DOHH2 (cell line): ENCODE data around the gene OLFML3.

Source experiments
- H3F3A ChIP-seq: fragments of 200-600 bp; sonication (generic), shearing (Covaris generic); 2 replicates; pipeline ENCODE4 v1.6.0; 2016; ENCODE audit warnings: antibody characterized with exemption, mild to moderate bottlenecking; ENCODE audit not compliant: control insufficient read depth, insufficient read depth
- H3K27ac ChIP-seq: fragments of 200-600 bp; sonication (generic); 2 replicates; pipeline ENCODE4 v1.5.1; 2014; ENCODE audit warnings: low read depth, mild to moderate bottlenecking, low read length, moderate library complexity
- H3K27me3 ChIP-seq: fragments of 200-600 bp; sonication (generic); 2 replicates; pipeline ENCODE4 v1.6.1; 2014; ENCODE audit warnings: mild to moderate bottlenecking, low read length, mixed read lengths; ENCODE audit not compliant: control insufficient read depth
- H3K36me3 ChIP-seq: fragments of 200-600 bp; sonication (generic); 2 replicates; pipeline ENCODE4 v1.6.1; 2014; ENCODE audit warnings: mild to moderate bottlenecking, low read length, moderate library complexity, mixed read lengths; ENCODE audit not compliant: control insufficient read depth
- H3K4me1 ChIP-seq: fragments of 200-600 bp; sonication (generic); 2 replicates; pipeline ENCODE4 v1.6.1; 2014; ENCODE audit warnings: mild to moderate bottlenecking, low read length, mixed read lengths; ENCODE audit not compliant: control insufficient read depth
- H3K4me2 ChIP-seq: fragments of 200-600 bp; sonication (generic); 2 replicates; pipeline ENCODE4 v1.6.0; 2014; ENCODE audit warnings: mild to moderate bottlenecking, low read length, moderate library complexity
- H3K4me3 ChIP-seq: fragments of 200-600 bp; sonication (generic); 2 replicates; pipeline ENCODE4 v1.5.1; 2014; ENCODE audit warnings: mild to moderate bottlenecking, low read length, mixed read lengths
- H3K79me2 ChIP-seq: fragments of 200-600 bp; sonication (generic); 2 replicates; pipeline ENCODE4 v1.6.1; 2014; ENCODE audit warnings: mild to moderate bottlenecking, low read length, mixed read lengths; ENCODE audit not compliant: control insufficient read depth
- H3K9me2 ChIP-seq: fragments of 200-600 bp; sonication (generic); replicated peaks from 2 replicates; pipeline ENCODE4 v1.6.1; 2014; ENCODE audit warnings: mild to moderate bottlenecking, low read length, mixed read lengths; ENCODE audit not compliant: control insufficient read depth
- H3K9me3 ChIP-seq: fragments of 200-600 bp; sonication (generic); 2 replicates; pipeline ENCODE4 v1.6.1; 2014; ENCODE audit warnings: antibody characterized with exemption, low read length, mixed read lengths; ENCODE audit not compliant: control insufficient read depth, insufficient read depth
- H4K20me1 ChIP-seq: fragments of 200-600 bp; sonication (generic); 2 replicates; pipeline ENCODE4 v1.6.0; 2014; ENCODE audit warnings: low read depth, mild to moderate bottlenecking, antibody characterized with exemption, low read length, moderate library complexity; ENCODE audit not compliant: control insufficient read depth, insufficient read depth
- CTCF ChIP-seq: fragments of 200-600 bp; sonication (generic); IDR thresholded peaks from one replicate; pipeline ENCODE4 v1.5.1; 2014; ENCODE audit warnings: antibody characterized with exemption, mild to moderate bottlenecking, low read depth, low read length; ENCODE audit not compliant: poor library complexity, severe bottlenecking
- EZH2phosphoT487 ChIP-seq: fragments of 200-600 bp; sonication (generic); IDR thresholded peaks from 2 replicates; pipeline ENCODE4 v1.6.1; 2017; ENCODE audit warnings: borderline replicate concordance, mild to moderate bottlenecking, antibody characterized with exemption, low read length, moderate library complexity, mixed read lengths

Gene OLFML3

GRCh38 chr1:113943028-113943811 is 36.1 kb upstream of the OLFML3 start:
- H3K27me3 ChIP-seq: no peaks in the 10 kb centered on the region
- H4K20me1 ChIP-seq: peaks cover 9% of the 10 kb centered on the region; the same call in 1 of the 2 replicates
- TF ChIP-seq CTCF (no peak), EZH2phosphoT487 (no peak)
- peaks cover 37% of the 10 kb centered on the region for H3K4me1 ChIP-seq
- H3K9me2 ChIP-seq: no peaks in the 10 kb centered on the region
- H3K27ac ChIP-seq: no peak overlapping the region
- no peak overlapping the region for H3K4me2 ChIP-seq
- peaks cover 13% of the 10 kb centered on the region; the same call in 1 of the 2 replicates for H3F3A ChIP-seq
- H3K4me3 ChIP-seq: no peak overlapping the region
- peaks cover 10% of the 10 kb centered on the region; the same call in 1 of the 2 replicates for H3K9me3 ChIP-seq
- H3K79me2 ChIP-seq: peaks cover 87% of the 10 kb centered on the region
- H3K36me3 ChIP-seq: peaks cover 58% of the 10 kb centered on the region

GRCh38 chr1:113945329-113945728 is 33.9 kb upstream of the OLFML3 start:
- Histone ChIP-seq H3K9me2 (no peaks in the 10 kb centered on the region), H3K4me2 (peak overlapping the region; percentile 64), H3K36me3 (peaks cover 52% of the 10 kb centered on the region), H3K9me3 (peaks cover 10% of the 10 kb centered on the region; the same call in 1 of the 2 replicates), H3K79me2 (peaks cover 85% of the 10 kb centered on the region), H3K27me3 (no peaks in the 10 kb centered on the region), H4K20me1 (0 out of 2 replicates have a peak, but pooled peaks cover 8% of the 10 kb centered on the region), H3K4me3 (no peak overlapping the region), H3F3A (peaks cover 11% of the 10 kb centered on the region; the same call in 1 of the 2 replicates), H3K4me1 (peaks cover 35% of the 10 kb centered on the region), H3K27ac (0 out of 2 replicates have a peak overlapping the region, but pooled peaks have one; percentile 33)
- TF ChIP-seq CTCF (no peak), EZH2phosphoT487 (no peak)

GRCh38 chr1:113946112-113946511 is 33.2 kb upstream of the OLFML3 start:
- peaks cover 10% of the 10 kb centered on the region; the same call in 1 of the 2 replicates for H3K9me3 ChIP-seq
- peak overlapping the region; percentile 33 for H3K27ac ChIP-seq
- H3K79me2 ChIP-seq: peaks cover 85% of the 10 kb centered on the region

More at GRCh38 chr1:113946112-113946511, 33.2 kb upstream of the OLFML3 start:
- TF ChIP-seq EZH2phosphoT487 (no peak), CTCF (no peak)
- Histone ChIP-seq H4K20me1 (0 out of 2 replicates have a peak, but pooled peaks cover 7% of the 10 kb centered on the region), H3K4me1 (peaks cover 35% of the 10 kb centered on the region), H3K4me2 (peak overlapping the region; percentile 64), H3K27me3 (no peaks in the 10 kb centered on the region), H3K36me3 (peaks cover 44% of the 10 kb centered on the region), H3K4me3 (peak overlapping the region; percentile 8; the same call in 1 of the 2 replicates), H3K9me2 (no peaks in the 10 kb centered on the region), H3F3A (peaks cover 11% of the 10 kb centered on the region; the same call in 1 of the 2 replicates)
